Kidney glomerular epithelial cell (primary cell): ENCODE data around the gene VOPP1.
A peak's percentile ranks its signal among the peaks of the same experiment; 100 is the strongest.

ENCODE experiments used
- DNase-seq: peaks from one replicate; lab custom pipeline; 2025; lab: John Stamatoyannopoulos, UW

Gene VOPP1

DNA sequence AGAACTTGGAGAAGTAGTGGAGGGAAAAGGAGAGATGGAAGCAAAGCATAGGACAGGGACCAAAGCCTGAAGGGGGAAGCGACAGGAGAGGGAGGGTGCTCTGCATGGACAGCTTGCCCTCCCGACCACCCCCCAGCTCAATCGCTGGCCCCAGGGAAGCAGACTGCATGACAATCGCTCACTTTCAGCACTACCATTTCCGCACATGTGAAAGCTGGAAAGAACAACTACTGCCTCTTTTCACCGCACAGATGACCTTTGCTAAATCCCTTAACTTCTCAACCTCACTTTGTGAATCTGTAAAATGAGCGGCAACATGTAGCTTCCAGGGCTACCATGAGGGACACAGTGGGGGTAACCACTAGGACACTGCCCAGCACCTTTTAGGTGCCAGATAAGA is 17.1 kb downstream of the VOPP1 start:
- DNase-seq = no peak

DNA sequence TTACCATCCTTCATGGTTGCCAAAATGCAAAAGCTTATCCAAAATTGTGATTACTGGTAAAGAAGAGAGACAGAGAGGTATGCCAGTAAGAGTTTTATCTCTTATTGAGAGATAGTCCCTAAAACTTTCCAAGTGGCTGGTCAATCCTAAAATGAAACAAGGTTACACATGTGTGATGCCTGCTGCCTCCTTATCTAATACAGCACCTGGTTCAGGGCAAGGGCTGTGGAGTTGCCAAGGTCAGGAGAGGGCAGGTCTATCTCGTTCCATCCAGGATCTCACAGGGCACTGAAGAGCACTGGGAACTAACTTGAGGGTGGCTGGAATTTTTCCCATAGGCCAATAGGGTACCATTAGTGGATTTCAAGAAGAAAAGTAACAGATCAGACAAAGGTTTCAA is 18.3 kb downstream of the VOPP1 start:
- no peak for DNase-seq

DNA sequence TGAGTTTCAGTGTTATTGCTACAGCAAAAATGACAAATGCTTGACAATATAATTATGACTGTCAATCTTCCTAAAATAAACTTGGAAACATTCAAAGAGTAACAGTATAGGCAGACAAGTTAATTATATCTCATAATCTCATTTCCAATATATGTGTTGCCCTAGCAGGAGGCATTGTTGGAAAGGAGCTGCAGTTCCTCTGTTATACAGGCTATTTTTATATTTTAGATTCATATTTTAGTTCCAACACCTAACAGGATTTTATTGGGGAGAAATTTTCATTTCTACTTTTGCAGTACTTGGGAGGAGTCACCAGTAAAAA is 19.3 kb downstream of the VOPP1 start:
- no peak for DNase-seq

DNA sequence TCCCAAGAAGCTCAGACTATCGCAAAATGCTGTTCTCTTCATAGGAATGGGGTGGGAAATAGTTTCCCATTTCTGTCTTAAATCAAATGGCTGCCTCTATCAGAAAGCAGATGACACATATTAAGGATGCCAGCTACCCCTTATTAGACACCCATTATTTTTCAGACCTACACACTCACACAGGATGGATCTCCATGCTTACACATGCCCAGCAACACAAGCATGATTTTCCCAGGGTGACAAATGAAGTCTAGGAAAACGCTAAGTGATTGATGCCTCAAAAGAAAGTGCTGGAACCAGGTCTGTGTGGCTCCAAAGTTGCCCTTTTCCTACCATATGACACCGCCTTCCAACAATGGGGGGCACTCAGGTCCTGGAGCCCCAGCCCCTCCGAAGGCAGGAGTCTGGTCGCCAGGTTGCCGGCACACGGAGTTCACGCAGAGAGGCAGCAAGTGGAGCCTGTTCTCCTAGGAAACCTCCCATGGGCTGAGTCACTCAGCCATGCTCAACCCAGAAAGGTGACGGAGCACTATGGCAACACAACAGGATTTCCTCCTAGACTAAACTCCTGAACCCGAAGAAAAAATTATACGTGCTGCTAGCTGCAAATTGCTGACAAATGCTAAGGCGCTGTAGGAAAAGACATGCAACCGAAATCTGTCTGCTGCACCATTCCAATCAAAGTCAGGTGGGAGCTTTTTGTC is 19.8 kb downstream of the VOPP1 start:
- peak; percentile 93 for DNase-seq

DNA sequence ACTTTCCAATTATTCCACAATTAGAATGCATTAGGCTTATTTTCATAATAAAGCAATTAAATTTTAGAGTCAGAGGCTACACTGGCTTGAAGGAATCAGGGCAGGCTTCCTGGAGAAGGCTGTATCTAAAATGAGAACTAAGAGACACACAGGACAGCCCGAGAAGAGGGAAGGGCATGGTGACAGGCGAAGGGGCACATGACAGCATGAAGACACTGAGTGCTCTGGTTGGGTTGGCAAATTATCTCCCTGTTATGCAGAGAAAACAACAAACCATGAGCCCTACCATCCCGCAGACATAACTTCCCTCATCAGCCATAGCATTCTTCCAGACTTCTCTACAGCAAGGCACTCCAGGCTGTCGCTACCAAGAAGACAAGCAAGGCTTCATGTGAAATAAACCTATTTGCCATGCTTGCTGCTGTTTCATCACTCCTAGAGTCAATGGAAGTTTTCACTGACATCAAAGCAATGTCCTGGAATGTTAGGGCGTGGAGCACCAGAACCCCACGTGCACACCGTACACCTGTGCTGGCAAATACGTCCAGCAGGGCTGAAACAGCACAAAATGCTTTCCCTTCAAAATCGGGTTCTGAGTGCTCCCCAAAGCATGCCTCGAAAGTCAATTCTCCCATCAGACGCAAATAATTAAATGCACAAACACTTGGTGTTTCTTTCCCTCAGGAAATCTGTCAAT is 21.3 kb downstream of the VOPP1 start:
- DNase-seq = no peak

DNA sequence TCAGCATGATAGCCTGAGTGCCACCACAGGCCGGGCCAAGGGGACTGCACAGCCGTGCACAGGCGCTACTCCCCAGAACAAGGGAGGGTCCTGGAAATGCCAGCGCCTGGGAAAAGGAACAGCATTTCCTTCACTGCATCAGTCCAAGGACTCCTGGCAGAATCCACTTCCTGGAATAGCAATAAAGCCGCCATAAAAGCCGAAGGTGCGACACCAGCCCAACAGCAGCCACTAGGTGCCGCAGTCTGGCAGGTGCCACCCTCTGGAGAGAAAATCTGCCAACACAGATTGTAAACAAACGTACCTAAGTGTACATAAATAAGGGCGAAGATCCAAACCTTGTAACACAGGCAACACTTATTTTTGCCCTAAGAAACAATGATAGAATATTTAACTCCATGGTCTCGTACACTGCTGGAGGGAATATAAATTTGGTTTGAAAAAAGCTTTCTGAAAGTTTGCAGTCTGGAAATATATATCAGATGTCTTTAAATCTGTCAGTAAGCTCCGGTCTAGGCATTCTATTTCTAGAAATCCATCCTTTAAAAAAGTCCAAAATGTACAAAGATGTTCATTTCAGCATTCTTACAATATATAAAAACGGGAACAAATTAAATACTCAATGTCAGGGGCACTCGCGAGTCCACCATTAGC is 22.2 kb downstream of the VOPP1 start:
- DNase-seq = no peak

DNA sequence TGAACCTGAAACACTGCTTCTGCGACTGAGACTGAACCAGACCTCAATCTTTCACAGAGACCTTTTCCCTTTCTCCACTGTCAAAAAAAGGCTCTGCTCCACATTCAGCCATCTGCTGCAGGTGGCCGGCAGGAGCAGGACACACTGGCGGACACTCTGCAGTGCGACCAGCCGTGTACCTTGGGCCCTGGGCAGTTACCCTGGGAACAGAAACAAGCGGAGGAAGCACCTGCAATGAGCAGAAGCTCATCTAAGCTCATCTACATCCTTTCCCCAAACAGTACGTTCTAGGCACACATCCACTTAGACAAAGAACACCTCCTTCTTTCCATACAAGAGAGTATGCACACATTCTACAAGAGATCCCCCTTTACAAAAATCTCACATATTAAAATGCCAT is 22.8 kb downstream of the VOPP1 start:
- DNase-seq = no peak

DNA sequence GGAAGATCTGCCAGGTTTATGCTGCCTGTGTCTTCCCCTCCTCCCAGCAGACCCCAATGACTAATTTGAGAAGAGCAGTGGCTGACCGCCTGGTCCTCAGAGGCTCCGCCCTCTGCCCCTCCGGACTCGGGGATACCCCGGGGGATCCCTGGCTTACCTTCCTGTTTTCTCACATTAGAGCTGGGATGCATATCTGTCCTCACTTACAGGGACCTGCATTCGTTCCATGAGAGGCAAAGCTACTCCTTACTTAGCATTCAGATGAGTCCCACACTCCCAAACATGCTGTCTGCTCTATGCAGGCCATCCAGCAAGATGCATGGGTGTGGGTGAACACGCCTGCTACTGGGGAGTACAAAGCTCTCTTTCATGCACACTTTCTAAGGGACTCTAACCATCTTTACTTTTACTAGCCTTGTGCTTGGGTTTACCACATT is 24.0 kb downstream of the VOPP1 start:
- DNase-seq = no peak

DNA sequence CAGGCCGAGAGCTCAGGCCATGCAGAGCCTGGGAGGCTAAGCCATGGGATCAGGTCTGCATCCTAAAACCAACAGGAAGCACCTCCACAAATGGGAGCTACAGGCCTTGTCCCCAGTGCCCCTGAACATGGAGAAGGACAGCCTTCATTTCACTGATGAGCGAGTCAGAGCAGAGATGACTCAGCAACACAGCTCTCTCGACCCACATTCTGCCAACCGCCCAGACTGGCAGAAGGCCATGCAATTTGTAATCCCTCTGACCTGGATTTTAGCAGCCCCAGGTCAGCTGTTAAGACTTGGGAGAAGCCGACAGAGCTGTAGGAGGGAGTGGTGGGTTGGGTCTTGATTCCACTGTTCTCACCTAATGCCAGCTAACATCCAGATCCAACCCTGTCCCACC is 25.5 kb downstream of the VOPP1 start:
- DNase-seq = peak; percentile 84

DNA sequence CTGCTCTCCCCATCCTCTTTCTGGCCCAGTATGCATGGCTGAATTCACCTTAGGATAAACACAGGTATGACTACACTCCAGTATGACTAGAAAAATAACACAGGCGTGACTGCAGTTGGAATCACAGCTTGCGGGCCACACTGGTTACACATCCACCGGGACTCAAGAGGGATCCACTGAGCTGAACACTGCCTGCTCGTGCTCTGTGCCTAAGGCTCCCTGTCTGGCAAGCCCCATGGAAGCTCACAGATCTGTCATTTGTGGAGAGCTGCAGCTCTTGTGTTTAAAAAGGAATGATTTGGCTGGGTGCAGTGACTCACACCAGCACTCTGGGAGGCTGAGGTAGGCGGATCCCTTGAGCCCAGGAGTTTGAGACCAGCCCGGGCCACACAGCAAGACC is 26.8 kb downstream of the VOPP1 start:
- DNase-seq = peak; percentile 88

DNA sequence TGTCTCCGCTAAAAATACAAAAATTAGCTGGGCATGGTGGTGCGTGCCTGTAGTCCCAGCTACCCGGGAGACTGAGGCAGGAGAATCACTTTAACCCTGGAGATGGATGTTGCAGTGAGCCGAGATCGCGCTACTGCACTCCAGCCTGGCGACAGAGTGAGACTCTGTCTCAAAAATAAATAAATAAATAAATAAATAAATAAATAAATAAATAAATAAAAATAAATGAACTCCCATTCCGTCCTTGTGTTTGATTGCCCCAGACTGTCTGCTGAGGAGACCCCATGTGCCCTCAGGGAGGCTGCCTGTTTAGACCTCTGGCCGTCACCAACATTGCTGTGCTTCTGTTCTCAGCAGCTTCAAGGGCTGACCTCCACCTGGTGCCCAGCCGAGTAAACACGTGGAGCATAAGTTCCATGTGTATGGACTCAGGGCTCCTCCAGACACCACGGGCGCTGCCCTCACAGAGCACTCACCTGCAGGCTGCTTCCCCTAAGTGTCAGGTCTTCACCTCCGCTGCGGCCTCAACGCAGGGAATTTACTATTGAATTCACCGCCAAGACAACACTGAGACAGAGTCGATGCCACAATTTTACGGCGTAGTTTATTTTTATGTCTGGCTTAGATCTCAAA is 32.0 kb downstream of the VOPP1 start:
- no peak for DNase-seq

DNA sequence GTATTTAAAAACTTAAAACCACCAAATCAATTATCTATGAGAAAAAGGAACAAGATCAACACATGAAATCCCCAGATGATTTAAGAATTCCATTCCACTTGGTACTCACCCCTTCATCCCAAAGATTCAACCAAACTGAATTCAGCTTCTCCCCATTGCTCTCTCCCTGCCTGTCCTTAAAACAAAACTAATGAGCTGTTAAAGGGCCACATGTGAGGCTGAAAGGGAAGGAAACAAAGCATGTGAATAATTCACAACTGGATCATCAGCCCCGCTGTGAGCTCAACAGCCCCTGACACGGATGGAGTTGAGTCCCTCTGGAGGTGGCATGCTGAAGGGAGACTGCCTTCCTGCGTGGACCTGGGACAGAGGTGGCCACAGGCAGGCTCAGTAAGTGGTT is 32.9 kb downstream of the VOPP1 start:
- DNase-seq = no peak

DNA sequence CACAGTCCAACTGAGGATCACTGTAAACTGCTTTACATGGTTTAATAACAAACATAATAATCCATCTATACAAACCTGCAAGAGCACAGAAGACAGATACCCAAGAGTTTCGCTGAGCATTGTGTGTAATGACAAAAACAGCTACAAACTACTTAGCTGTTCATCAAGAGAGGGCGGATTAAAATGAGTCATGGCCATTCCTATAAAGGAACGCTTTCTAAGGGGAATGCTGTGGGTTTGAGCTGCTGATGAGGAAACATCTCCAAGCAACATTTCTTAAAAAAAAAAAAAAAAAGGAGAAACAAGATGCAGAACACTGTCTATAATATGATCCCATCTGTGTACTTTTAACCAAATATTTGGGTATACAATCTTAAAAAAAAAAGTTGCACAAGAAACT is 33.8 kb downstream of the VOPP1 start:
- peak; percentile 7 for DNase-seq

DNA sequence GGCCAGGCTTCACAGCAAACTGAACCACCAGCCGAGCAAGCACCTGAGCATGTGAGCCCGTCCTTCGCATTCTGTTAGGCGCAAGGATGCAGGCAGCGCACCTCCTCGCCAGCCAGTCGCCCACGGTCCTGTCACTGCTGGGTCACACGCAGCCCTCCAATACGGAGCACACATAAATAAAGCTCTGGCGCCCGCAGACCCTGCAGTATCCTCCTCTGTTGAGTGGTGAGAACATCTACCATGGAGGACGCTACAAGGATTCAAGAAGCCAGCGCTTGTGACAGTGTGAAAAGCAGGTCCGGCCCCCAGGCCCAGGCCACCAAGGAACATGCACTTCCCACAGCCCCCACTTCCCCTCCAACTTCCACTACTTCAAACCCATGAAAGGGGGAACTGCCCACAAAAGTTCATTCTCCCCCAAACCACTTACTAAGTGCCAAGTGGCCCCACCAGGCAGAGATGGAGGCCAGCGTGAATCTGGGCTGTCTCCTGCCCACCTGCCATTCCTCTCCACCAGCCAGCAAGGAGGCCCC is 34.8 kb downstream of the VOPP1 start:
- no peak for DNase-seq

DNA sequence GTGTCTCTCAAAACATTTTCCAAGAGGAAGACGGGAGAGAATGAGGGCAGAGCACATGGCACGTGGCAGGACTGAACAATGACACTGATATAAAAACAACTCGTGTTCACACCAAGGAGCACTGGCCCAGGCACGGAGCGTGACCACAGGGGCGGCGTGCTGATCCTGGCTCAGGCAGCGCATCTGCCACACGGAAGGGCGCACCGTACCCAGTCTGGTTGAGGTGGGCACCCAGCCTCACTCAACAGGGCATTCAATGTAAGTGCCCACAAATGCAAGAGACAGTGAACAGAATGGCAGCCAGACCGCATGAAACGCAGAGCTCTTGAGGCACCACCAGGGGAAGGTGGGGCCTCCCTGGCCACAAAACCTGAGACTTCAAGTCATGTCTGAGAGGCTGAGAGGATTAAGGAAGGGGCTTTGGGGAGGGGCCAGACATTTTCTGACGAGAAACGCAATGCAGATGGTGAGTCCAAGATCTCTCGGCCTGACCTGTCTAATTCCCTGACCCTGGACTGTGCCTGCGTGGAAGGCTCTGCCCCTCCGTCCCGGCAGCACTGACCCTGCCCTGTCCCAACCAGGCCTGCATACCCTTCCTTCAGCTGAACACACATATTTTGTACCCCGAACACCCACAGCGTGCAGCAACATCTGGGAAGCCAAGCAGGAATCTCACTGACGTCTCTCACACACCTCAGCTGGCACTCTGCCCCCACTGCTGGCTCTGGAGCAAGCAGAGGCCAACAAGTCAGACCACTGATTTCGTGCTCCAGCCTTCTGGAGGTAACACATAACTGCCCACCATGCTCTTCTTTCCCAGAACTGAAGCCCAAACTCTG is 35.5 kb downstream of the VOPP1 start:
- DNase-seq = no peak

DNA sequence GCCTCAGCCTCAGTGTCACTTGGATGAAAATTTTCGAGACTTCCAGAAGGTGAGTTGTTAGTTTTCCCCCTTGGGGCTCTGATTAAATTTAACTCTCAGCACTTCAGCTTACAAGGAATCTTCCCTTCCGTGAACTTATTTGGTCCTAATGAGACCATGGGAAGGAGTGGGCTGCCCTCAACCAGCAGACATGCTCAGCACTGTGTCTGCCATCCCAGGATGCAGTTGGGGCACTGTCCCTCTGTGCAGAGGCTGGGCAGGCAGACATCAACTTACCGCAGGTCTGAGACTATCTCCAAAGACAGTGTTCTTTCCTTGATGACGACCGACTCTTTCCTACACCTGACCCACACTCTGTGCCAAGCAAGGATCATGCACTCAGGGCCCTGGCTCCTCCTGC is 36.7 kb downstream of the VOPP1 start:
- no peak for DNase-seq

DNA sequence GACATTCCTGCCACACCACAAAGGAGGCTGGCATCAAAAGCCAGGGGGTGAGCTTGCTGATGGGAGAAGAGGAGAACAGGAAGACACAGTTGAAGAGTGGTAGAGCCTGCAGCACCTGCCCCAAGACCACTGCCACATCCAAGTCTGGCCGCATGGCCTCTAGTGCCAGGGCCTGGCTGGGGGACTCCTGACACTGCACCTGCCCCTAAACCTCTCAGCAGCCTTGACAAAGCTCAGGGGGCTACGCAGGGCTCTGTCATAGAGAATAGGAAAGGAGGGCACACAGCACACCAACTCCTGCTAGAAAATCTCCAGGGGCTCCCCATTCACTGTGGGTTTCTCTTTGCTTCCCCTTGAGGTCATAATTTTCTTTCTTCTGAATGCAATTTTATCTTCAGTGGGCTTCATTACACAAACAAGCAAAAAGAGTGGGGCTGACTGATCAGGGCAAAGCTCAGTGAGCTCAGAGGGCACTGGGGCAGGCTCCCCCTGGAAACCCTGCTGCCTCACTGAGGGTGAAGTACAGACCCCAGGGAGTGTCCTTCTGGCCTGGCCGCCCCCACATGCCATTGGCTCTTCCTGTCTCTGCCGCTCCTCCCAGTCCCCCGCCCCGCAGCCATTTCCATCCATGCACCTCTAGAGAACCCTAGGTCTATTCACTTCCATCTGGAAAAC is 37.2 kb downstream of the VOPP1 start:
- DNase-seq = no peak

DNA sequence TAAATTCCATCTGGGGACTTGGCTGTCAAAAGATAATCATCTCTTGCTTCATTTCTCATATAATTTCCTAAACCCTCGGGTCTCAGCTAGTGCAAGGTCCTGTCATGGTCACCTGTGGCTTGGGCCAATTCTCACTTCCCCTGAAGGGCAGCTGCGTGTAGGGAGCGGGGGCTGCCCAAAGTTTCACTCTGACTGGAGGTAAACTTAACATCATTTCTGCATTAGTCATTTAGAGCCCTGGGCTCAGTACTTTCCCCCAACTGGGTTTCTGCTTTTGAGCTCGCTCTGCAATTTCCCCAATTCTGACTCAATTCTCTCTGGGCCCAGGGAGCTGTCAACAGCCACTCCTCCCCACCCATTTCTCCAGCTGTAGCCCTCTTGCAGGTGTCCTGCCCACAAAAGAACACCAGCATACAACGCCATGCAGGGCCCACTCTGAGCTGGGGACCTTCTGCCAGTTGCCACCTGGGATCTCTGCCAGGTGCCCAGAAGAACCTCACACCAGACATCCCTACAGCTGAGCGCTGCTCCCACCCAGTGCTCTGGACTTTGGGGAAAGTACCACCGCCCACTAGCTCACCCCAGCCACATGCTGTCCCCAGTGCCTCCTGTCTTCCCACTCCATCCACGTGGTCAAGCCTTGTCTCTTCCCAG is 37.9 kb downstream of the VOPP1 start:
- DNase-seq = no peak

DNA sequence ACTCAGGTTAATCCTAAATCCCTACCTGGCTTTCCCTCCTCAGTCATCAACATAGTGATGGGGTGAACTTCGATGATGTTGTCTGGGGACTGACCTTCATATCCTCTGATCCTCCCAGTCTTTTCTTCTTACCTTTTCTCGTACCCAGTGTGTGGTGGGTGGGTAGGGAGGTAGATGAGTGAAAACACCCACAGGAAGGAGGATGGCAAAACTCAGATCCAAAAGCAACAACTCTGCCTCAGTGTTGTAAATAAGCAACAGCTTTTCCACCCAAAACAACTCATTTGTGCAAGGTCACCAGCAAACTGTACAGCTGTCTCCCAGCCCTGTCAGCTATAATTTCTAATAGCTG is 38.6 kb downstream of the VOPP1 start:
- DNase-seq = no peak

DNA sequence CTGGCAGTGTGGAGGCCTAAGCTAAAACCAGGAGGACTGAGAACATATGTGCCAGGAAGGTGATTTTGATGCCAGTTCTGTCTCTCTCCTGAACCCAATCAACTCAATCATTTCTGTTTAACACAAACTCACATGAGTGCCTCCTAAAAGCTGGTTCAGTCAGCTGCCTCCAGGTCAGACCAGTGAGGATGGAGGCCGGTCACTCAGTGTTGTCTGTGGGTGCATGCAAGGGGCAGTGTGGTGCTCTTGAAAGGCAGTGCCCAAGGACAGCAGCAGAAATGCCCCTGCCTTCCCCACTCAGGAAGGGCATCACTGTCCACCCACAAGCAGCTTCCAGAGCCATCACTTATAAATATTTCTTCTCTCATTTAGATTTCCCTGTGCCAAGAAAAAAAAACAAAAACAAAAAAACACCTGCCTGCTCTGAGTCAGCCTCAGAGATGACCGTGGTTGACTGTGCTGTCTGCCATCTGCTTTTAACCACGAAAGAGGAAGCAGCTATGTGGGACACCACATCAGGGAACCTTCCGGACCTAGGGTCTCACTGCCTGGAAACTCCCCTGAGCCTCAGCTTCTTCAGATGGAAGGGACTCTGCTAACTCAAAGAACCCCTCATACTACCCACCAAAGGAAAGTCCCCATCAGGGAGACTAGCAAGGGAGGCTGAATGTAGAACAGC is 39.1 kb downstream of the VOPP1 start:
- DNase-seq = no peak
